Naive thymus-derived CD4-positive, alpha-beta T cell (primary cell): Measurements from ENCODE around the gene SNRNP48. TPM values are rescaled to one million over a fixed set of nuclear protein-coding genes. Genes with fewer than 3 reads are reported as not detected.

Experiments
- ATAC-seq: fragments of 150-1000 bp; cut with Tn5 transposase; 2 replicates; pipeline ENCODE4 v1.10.0; 2021; ENCODE audit warnings: mild to moderate bottlenecking, moderate library complexity
- CTCF ChIA-PET: fragments of 350-600 bp; sonication (Branson Sonifier 250); formaldehyde crosslinking; loops from one replicate; lab custom pipeline; 2021; ENCODE audit warnings: antibody characterized with exemption; lab: Charles Lee
- POLR2A ChIA-PET: fragments of 350-600 bp; sonication (Branson Sonifier 250); formaldehyde crosslinking; loops from one replicate; lab custom pipeline; 2021; ENCODE audit warnings: antibody characterized with exemption, inconsistent platforms; lab: Charles Lee
- DNase-seq, 9 donors: peaks; one replicate each; pipeline versions ENCODE4 v3.0.0 to v3.0.0-alpha.2; 2020 to 2022; ENCODE audit warnings: mixed read lengths in 1 of 9
- H3K27ac ChIP-seq: one replicate; pipeline ENCODE4 v1.7.0; 2013; ENCODE audit warnings: mild to moderate bottlenecking, low read depth, low read length, moderate library complexity
- H3K27me3 ChIP-seq, 2 donors: one replicate each; pipeline ENCODE4 v1.7.0; 2013; ENCODE audit warnings: low read length in 2 of 2, mild to moderate bottlenecking in 2 of 2, moderate library complexity in 2 of 2; ENCODE audit not compliant: control insufficient read depth in 2 of 2, insufficient read depth in 2 of 2
- H3K36me3 ChIP-seq, 3 experiments: 1 replicate in 2 of 3; 2 replicates in 1 of 3; pipeline ENCODE4 v1.7.0; 2013; ENCODE audit warnings: low read length in 3 of 3, mild to moderate bottlenecking in 3 of 3, moderate library complexity in 1 of 3; ENCODE audit not compliant: insufficient read depth in 3 of 3, control insufficient read depth in 2 of 3
- H3K4me1 ChIP-seq, 2 donors: one replicate each; pipeline ENCODE4 v1.7.0; 2013; ENCODE audit warnings: low read length in 2 of 2, mild to moderate bottlenecking in 2 of 2, moderate library complexity in 1 of 2; ENCODE audit not compliant: control insufficient read depth in 2 of 2, insufficient read depth in 2 of 2
- H3K4me3 ChIP-seq: 2 replicates; pipeline ENCODE4 v1.7.0; 2013; ENCODE audit warnings: mild to moderate bottlenecking, low read length
- H3K9me3 ChIP-seq, 3 experiments: 1 replicate in 2 of 3; 2 replicates in 1 of 3; pipeline ENCODE4 v1.7.0; 2013; ENCODE audit warnings: low read length in 3 of 3; ENCODE audit not compliant: control insufficient read depth in 2 of 3
- H3K27ac Mint-ChIP-seq, 9 donors: one replicate each; pipeline ENCODE4 v1.8.0; 2020 to 2022; ENCODE audit warnings: mixed read lengths in 9 of 9, mild to moderate bottlenecking in 8 of 9, moderate library complexity in 5 of 9, inconsistent platforms in 2 of 9
- H3K27me3 Mint-ChIP-seq, 5 donors: one replicate each; pipeline ENCODE4 v1.8.0; 2021 to 2022; ENCODE audit warnings: mixed read lengths in 5 of 5, mild to moderate bottlenecking in 1 of 5
- H3K36me3 Mint-ChIP-seq, 5 donors: one replicate each; pipeline ENCODE4 v1.8.0; 2020 to 2022; ENCODE audit warnings: mixed read lengths in 5 of 5, mild to moderate bottlenecking in 3 of 5, inconsistent platforms in 1 of 5
- H3K4me1 Mint-ChIP-seq, 7 donors: one replicate each; pipeline ENCODE4 v1.8.0; 2020 to 2022; ENCODE audit warnings: mixed read lengths in 7 of 7, mild to moderate bottlenecking in 3 of 7, inconsistent platforms in 1 of 7
- H3K4me3 Mint-ChIP-seq, 10 donors: one replicate each; pipeline ENCODE4 v1.8.0; 2020 to 2022; ENCODE audit warnings: mild to moderate bottlenecking in 10 of 10, mixed read lengths in 10 of 10, moderate library complexity in 6 of 10, inconsistent platforms in 2 of 10
- H3K9me3 Mint-ChIP-seq, 11 donors: one replicate each; pipeline ENCODE4 v1.8.0; 2020 to 2022; ENCODE audit warnings: mixed read lengths in 11 of 11, mild to moderate bottlenecking in 4 of 11, inconsistent platforms in 1 of 11, moderate library complexity in 1 of 11
- intact Hi-C, 2 donors: fragments of 100-400 bp; cut with micrococcal nuclease; formaldehyde crosslinking; loops; one replicate each; pipeline ENCODE4 v1.15.1; 2023
- polyA plus RNA-seq, 2 donors: library from polyadenylated mRNA; unstranded; fragments of 300-500 nt; fragmentation: Illumina TruSeq; gene quantifications; one replicate each; pipeline ENCODE4 v1.2.3, GENCODE V29; 2021
- total RNA-seq, 6 experiments: library from RNA in 5 of 6; stranded (reverse) in 5 of 6; gene quantifications; 1 replicate in 5 of 6; 2 replicates in 1 of 6; pipeline ENCODE4 v1.2.3 and lab custom pipeline; 2021 to 2026

The SNRNP48 gene
- total and polyA plus RNA-seq, 7 experiments from 2014 or later = 8.6 to 30.4 (median 14.0) TPM

- no peaks in the 10 kb centered on the region for H3K9me3 ChIP-seq
- no peaks in the 10 kb centered on the region for H3K4me1 ChIP-seq
- H3K4me3 ChIP-seq = no peak overlapping the region
- intact Hi-C loops = loop anchor here in 1 of 2 donors (10.0 kb wide), 1 partner anchor 1542 kb away; the partner anchor contains the start of gene NRN1
- Mint-ChIP-seq H3K4me3 (no peak overlapping the region), H3K4me1 (peaks cover 0 to 6% (median under 1%) of the 10 kb centered on the region in 7 donors), H3K27ac (no peak overlapping the region), H3K9me3 (peaks cover 0 to 3% (median 0%) of the 10 kb centered on the region in 11 donors), H3K36me3 (peaks cover 0 to 4% (median 0%) of the 10 kb centered on the region in 5 donors), H3K27me3 (peaks cover 34 to 66% (median 56%) of the 10 kb centered on the region in 5 donors)
- POLR2A ChIA-PET = no interaction called here
- no peaks in the 10 kb centered on the region for H3K36me3 ChIP-seq
- no peak overlapping the region for H3K27ac ChIP-seq
- DNase-seq (no peak), ATAC-seq (no peak)
- H3K27me3 ChIP-seq = peaks cover 4 to 11% of the 10 kb centered on the region in 2 donors
- CTCF ChIA-PET = no interaction called here
Measured at GRCh38 chr6:7546896-7547295, 43.1 kb upstream of the SNRNP48 start.

GRCh38 chr6:7547315-7547714 is 42.7 kb upstream of the SNRNP48 start:
- H3K4me1 ChIP-seq = no peaks in the 10 kb centered on the region
- Mint-ChIP-seq H3K4me1 (peaks cover 0 to 6% (median 0%) of the 10 kb centered on the region in 7 donors), H3K4me3 (no peak overlapping the region), H3K27ac (no peak overlapping the region), H3K27me3 (peaks cover 34 to 66% (median 57%) of the 10 kb centered on the region in 5 donors), H3K9me3 (peaks cover 0 to 3% (median 0%) of the 10 kb centered on the region in 11 donors), H3K36me3 (peaks cover 0 to 4% (median 0%) of the 10 kb centered on the region in 5 donors)
- CTCF ChIA-PET = no interaction called here
- no peaks in the 10 kb centered on the region for H3K36me3 ChIP-seq
- POLR2A ChIA-PET = no interaction called here
- H3K9me3 ChIP-seq = no peaks in the 10 kb centered on the region
- H3K27ac ChIP-seq = no peak overlapping the region
- intact Hi-C loops = loop anchor here in 1 of 2 donors (10.0 kb wide), 1 partner anchor 1543 kb away; the partner anchor contains the start of gene NRN1
- DNase-seq (no peak), ATAC-seq (no peak)
- H3K27me3 ChIP-seq = peaks cover 4 to 7% of the 10 kb centered on the region in 2 donors
- H3K4me3 ChIP-seq = no peak overlapping the region

GRCh38 chr6:7550433-7550801 is 39.6 kb upstream of the SNRNP48 start:
- Histone ChIP-seq H3K9me3 (no peaks in the 10 kb centered on the region), H3K4me3 (no peak overlapping the region), H3K27ac (no peak overlapping the region), H3K27me3 (no peaks in the 10 kb centered on the region), H3K4me1 (no peaks in the 10 kb centered on the region), H3K36me3 (no peaks in the 10 kb centered on the region)
- CTCF ChIA-PET = no interaction called here
- POLR2A ChIA-PET = no interaction called here
- no peak for ATAC-seq
- intact Hi-C loops = no loop called here
- H3K4me3 Mint-ChIP-seq = no peak overlapping the region
- no peak for DNase-seq
- H3K36me3 Mint-ChIP-seq = no peaks in the 10 kb centered on the region
- H3K9me3 Mint-ChIP-seq = peaks cover 0 to 3% (median 0%) of the 10 kb centered on the region in 11 donors
- no peaks in the 10 kb centered on the region for H3K4me1 Mint-ChIP-seq
- H3K27ac Mint-ChIP-seq = no peak overlapping the region
- H3K27me3 Mint-ChIP-seq = peaks cover 27 to 56% (median 49%) of the 10 kb centered on the region in 5 donors

- DNase-seq (no peak), ATAC-seq (no peak)
- intact Hi-C loops = no loop called here
- ChIA-PET POLR2A (no interaction called here), CTCF (no interaction called here)
- Mint-ChIP-seq H3K9me3 (no peaks in the 10 kb centered on the region), H3K4me1 (no peaks in the 10 kb centered on the region), H3K4me3 (no peak overlapping the region), H3K27me3 (peaks cover 21 to 47% (median 41%) of the 10 kb centered on the region in 5 donors), H3K36me3 (no peaks in the 10 kb centered on the region), H3K27ac (no peak overlapping the region)
- Histone ChIP-seq H3K9me3 (no peaks in the 10 kb centered on the region), H3K27ac (no peak overlapping the region), H3K4me1 (no peaks in the 10 kb centered on the region), H3K4me3 (no peak overlapping the region), H3K36me3 (no peaks in the 10 kb centered on the region), H3K27me3 (no peaks in the 10 kb centered on the region)
Measured at GRCh38 chr6:7554533-7555275, 35.3 kb upstream of the SNRNP48 start.

- DNase-seq = no peak
- H3K4me3 Mint-ChIP-seq = no peak overlapping the region
- no peaks in the 10 kb centered on the region for H3K9me3 Mint-ChIP-seq
- no peaks in the 10 kb centered on the region for H3K36me3 Mint-ChIP-seq
- no peaks in the 10 kb centered on the region for H3K9me3 ChIP-seq
- no peak overlapping the region for H3K4me3 ChIP-seq
- H3K27me3 ChIP-seq = no peaks in the 10 kb centered on the region
- CTCF ChIA-PET = no interaction called here
- H3K4me1 ChIP-seq = no peaks in the 10 kb centered on the region
- POLR2A ChIA-PET = no interaction called here
- no peak overlapping the region for H3K27ac Mint-ChIP-seq
- intact Hi-C loops = no loop called here
- no peaks in the 10 kb centered on the region for H3K4me1 Mint-ChIP-seq
- H3K27me3 Mint-ChIP-seq = peaks cover 24 to 48% (median 46%) of the 10 kb centered on the region in 5 donors
- no peak for ATAC-seq
- H3K36me3 ChIP-seq = no peaks in the 10 kb centered on the region
- H3K27ac ChIP-seq = no peak overlapping the region
Measured at GRCh38 chr6:7555671-7556070, 34.3 kb upstream of the SNRNP48 start.

- POLR2A ChIA-PET = no interaction called here
- intact Hi-C loops = no loop called here
Measured at GRCh38 chr6:7556394-7557106, 33.4 kb upstream of the SNRNP48 start.

More at GRCh38 chr6:7556394-7557106, 33.4 kb upstream of the SNRNP48 start:
- H3K27ac Mint-ChIP-seq = no peak overlapping the region
- CTCF ChIA-PET = no interaction called here
- no peaks in the 10 kb centered on the region for H3K9me3 ChIP-seq
- no peaks in the 10 kb centered on the region for H3K9me3 Mint-ChIP-seq
- H3K4me3 Mint-ChIP-seq = no peak overlapping the region
- no peak overlapping the region for H3K27ac ChIP-seq
- no peaks in the 10 kb centered on the region for H3K4me1 ChIP-seq
- ATAC-seq (no peak), DNase-seq (no peak)
- no peak overlapping the region for H3K4me3 ChIP-seq
- H3K4me1 Mint-ChIP-seq = no peaks in the 10 kb centered on the region
- no peaks in the 10 kb centered on the region for H3K36me3 ChIP-seq
- H3K27me3 Mint-ChIP-seq = peaks cover 32 to 49% (median 46%) of the 10 kb centered on the region in 5 donors
- no peaks in the 10 kb centered on the region for H3K27me3 ChIP-seq
- no peaks in the 10 kb centered on the region for H3K36me3 Mint-ChIP-seq
